ENCODE data around the gene CCNI.
"Not testable (repeated sequence)": the region's sequence is repeated elsewhere in the genome, so short reads cannot be mapped to it uniquely, and the experiment has no call there.

The CCNI gene

DNA sequence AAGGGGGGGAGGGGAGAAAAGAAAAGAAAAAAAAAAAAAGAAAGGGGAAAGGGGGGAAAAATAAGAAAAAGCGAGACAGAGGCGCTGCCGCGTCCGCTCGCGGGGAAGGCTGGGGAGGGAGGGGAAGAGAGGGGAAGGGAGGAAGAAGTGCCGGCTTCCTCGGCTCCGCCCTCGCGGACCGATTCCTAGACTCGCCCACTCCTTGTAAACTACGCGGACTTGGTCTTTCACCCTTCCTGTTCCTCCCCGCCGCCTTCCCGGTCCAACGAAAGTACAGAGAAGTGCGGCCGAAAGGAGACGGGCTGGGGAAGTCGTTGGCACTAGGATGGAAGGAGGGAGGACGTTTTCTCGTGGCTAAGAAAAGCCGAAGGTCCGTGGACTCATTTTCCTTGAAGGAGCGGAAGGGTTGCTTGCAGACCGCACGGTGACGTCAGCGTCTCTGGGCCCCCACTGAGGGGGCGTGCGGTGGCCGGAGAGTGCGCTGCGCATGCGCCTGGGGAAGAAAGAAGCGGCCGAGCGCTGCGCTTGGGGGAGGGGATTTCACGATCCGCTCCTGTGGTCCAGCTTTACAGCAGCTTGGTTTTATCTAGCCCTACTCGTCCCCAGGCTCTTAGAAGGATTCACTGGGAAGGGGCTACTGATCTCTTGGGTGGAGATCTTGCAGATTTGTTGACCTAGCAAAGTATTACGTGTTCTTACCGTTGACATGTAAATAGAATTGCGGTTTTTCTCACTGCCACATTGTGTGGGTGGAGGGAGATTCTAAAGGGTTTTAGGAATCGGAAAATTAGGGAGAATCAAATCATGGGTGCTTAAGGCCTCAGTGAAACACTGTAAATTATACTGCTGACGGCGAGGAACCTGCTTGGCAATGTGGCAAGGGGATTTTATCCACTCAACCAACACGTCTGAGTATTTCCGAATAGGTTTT lies at the start of gene CCNI:
Gene CCNI, minus strand, starts transcription at position 121 of the 931 bp plus-strand sequence. CDS start 9,627 bp downstream, outside the sequence.
- peak; percentile 87 to 88 for DNase-seq (ENCODE audit: low read depth in 2 of 2)

GRCh38 chr4:77124576-77124975 lies 48.8 kb upstream of the CCNI start:
- no peak for DNase-seq (ENCODE audit: low read depth in 2 of 2)

DNA sequence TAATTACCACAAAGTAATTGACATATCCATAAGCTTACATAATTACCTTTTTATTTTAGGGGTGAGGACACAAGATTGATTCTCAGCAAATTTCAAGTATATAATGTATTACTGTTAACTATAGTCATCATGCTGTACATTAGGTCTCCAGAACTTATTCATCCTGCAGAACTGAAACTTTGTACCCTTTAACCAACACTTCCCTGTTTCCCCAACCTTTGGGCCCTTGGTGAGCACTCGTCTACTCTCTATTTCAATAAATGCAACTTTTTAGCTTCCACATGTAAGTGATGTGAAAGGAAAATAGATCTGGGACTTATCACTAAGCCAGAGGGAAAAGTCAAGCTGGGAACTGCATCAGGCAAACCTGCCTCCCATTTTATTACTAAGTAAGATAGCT lies 47.6 kb upstream of the CCNI start:
- DNase-seq (ENCODE audit: low read depth in 2 of 2): no peak

DNA sequence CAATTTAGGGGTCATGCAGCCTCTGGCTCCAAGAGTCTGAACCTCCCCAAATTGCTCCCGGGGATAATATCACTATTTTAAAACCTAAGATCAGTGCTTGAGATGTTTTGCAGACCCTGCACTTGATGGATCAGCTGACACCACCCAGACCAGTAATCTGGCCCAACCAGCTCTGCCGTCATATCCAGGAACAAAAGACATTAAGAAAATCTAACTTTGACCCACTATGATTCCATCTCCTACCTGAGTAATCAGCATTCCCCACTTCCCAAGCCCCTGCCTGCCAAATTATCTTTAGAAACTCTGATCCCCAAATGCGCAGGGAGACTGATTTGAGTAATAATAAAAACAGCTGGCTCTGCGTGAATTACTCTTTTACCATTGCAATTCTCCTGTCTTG lies 46.9 kb upstream of the CCNI start:
- no peak for DNase-seq (ENCODE audit: low read depth in 2 of 2)

DNA sequence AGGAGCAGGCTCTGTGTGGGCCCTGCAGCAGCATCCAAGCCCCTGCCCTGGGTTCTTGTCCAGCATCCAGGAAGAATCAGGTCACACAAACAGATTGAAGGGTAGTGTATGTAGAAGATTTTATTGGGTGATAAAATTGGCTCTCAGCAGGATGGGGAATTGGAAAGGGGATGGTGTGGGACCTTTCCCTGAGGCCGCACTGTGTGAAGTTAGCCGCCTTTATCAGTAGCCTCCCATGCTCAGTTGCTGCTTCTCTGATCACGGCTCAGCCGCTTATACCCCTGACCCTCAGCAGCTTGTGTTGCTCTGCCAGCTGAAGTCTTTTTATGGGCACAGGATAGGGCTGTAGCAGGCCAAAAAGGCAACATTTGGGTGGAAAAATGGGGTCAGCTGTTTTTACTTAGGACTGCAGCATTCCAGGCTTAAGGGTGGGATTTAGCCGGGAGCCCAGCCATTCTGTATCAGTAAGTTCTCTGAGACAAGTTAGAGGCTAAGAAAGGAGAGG lies 46.0 kb upstream of the CCNI start:
- DNase-seq (ENCODE audit: low read depth in 2 of 2): no peak

DNA sequence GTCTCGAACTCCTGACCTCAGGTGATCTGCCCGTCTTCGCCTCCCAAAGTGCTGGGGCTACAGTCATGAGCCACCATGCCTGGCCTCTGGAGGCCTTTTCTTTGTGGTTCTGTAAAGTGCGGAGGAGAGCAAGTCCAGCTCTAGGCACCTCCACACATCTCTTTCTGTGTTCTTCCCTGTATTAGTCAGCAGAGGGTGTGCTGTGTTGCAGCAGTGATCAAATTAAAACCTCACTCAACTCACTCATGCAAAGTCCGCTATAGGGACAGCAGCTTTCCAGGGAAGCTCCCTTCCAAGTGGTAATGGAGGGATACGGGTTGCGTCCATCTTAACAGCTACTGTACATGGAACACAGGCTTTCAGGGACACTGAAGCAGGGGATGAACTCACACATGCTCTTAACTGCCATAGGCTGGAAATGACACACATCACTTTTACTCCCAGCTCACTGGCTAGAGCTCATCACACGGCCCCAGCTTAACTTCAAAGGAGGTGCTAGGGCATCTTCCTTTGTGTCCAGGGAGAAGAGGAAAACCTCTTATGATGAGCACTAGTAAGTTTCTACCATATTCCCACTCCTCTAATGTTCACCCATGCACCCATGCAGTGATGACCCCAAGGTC lies 45.2 kb upstream of the CCNI start:
- DNase-seq (ENCODE audit: low read depth in 2 of 2): no peak

DNA sequence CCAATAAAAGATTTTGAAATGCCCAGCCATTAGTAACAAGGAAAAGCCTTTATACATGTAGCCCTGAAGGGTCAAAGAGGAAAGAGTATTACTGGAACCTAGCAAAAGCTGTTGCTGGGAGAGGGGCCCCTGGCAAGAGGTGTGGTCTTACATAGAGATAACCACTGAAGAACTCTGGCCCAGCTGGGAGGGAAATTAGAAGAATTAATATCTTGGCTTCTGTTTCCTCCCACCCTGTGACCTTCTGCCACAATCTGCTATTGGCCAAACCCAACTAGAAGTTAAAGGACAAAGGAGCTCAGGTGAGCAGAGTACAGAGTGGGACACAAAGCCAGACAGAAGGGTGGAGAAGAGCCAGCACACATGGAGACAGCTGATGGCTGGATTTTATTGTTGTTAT lies 41.9 kb upstream of the CCNI start:
- DNase-seq (ENCODE audit: low read depth in 2 of 2): no peak

DNA sequence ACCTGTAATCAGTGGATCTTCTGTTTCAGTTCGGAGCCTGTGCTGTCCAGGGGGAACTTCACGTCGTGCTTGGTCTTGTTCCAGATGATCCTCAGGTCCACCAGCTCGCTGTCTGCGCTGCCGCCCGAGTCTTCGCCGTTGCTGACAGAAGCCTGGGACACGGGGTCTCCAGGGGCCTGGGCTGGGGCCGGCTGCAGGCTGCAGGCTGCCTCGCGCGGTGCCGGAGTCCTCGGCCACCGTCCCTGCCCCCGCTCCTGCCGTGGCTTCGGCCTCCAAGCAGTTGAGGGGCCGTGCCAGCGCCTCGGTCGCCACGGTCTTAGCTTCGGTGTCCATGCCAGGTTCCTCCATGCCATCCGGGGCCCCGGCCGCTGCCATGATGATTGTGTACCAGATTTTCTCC lies 37.3 kb upstream of the CCNI start:
- DNase-seq (ENCODE audit: low read depth in 2 of 2): no peak

GRCh38 chr4:77110730-77111129 lies 34.9 kb upstream of the CCNI start:
- no peak for DNase-seq (ENCODE audit: low read depth in 2 of 2)

DNA sequence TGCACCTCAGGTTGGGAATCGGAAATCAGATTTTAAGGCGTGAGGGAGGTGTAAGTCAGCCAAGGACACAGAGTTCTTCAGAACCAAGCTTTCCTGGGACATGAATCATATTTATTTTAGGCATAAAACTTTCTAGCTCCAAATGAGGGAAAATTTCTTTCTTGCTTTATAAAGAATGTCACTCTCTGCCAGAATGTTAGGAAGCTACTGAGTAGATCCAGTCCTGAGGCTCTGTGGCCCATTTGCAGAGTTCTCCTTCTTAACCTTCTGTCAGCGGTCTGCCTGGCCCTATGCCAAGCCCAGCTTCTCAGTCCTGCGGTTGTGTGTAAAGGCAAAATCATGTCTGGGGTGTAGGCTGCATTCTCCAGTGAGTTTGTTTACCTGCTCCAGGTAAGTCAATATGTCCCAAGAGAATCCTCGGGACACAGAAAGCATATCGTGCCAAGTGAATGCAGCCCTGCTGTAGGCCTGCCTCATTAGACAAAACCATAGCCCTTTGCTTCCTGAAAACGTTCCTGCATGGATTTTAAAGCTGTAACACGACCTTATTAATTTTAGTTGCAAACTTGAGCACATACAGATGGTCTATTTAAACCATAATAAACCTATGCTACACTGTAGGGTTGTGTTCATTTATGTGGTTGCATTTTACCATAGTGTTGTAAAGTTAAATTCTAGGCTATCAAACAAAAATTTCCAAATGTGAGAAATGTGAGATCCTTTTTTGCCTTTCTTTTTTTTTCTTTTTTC lies 29.2 kb upstream of the CCNI start:
- DNase-seq (ENCODE audit: low read depth in 2 of 2): no peak

GRCh38 chr4:77104388-77104787 lies 28.6 kb upstream of the CCNI start:
- DNase-seq (ENCODE audit: low read depth in 2 of 2): no peak

- DNase-seq (ENCODE audit: low read depth in 2 of 2): no peak
Observed at GRCh38 chr4:77100234-77100633, 24.4 kb upstream of the CCNI start.

GRCh38 chr4:77097611-77098010 lies 21.8 kb upstream of the CCNI start:
- no peak for DNase-seq (ENCODE audit: low read depth in 2 of 2)

- DNase-seq (ENCODE audit: low read depth in 2 of 2): peak; percentile 39 to 44
Observed at GRCh38 chr4:77095101-77095821, 19.5 kb upstream of the CCNI start.

DNA sequence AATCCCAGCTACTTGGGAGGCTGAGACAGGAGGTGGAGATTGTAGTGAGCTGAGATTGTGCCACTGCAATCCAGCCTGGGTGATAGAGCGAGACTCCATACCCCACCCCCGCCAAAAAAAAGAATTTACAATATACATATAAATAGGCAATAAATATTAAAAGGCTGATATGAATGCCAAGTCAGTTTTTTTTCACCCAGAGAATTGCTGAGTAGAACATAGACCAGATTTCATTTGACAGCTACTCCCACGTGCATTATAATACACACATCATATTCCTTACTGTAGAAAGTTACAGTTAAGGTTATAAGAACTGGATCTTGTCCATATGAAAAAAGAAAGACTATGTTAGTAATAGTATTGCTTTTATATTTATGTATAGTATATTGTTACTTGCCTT lies 18.7 kb upstream of the CCNI start:
- DNase-seq (ENCODE audit: low read depth in 2 of 2): no peak

GRCh38 chr4:77093401-77093800 lies 17.6 kb upstream of the CCNI start:
- no peak for DNase-seq (ENCODE audit: low read depth in 2 of 2)

GRCh38 chr4:77092975-77093374 lies 17.2 kb upstream of the CCNI start:
- DNase-seq (ENCODE audit: low read depth in 2 of 2): no peak

DNA sequence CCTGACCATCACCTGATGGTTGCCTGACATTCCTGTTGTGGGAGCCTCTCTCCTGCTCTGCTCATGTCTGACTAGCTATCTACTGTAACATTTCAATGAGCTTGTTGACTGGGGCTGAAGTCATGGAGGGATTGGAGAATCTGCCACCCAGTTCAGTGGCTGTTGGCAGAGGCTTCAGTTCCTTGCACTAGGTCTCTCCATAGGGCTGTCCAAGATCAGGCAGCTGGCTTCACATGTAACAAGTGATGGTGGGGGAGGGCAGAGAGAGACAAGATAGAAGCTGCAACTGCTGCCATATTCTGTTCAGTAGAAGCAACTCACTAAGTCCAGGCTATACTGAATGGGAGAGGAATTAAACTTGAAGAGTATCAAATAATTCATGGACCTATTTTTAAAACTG lies 14.1 kb upstream of the CCNI start:
- no peak for DNase-seq (ENCODE audit: low read depth in 2 of 2)

DNA sequence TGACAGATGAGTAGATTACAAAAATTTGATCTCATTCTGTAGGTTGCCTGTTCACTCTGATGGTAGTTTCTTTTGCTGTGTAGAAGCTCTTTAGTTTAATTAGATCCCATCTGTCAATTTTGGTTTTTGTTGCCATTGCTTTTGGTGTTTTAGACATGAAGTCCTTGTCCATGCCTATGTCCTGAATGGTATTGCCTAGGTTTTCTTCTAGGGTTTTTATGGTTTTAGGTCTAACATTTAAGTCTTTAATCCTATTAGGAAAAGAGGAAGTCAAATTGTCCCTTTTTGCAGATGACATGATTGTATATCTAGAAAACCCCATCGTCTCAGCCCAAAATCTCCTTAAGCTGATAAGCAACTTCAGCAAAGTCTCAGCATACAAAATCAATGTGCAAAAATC lies 11.2 kb upstream of the CCNI start:
- DNase-seq (ENCODE audit: low read depth in 2 of 2): not testable (repeated sequence)

DNA sequence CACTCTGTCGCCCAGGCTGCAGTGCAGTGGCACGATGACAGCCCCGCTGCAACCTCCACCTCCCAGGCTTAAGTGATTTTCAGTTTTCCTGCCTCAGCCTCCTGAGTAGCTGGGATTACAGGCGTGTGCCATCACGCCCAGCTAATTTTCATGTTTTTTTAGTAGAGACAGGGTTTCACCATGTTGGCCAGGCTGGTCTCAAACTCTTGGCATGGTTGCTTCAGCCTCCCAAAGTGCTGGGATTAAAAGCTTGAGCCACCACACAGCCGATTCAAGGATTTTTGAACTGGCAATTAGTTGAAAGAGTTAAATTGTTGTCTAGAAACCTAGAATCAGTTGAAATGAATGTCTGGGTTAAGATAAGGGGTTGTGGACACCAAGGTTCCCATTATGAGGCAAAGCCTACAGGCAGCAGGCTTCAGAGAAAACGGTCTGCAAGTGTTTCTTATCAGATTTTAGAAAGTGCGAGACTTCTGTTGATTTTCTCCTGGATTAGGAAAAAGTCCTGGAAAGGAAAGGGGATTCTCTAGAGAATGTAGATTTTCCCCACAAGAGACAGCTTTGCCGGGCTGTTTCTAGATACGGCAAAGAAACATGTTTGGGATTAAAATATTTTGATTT lies 8.3 kb upstream of the CCNI start:
- DNase-seq (ENCODE audit: low read depth in 2 of 2): no peak

All from stimulated activated CD8-positive, alpha-beta memory T cell treated with anti-CD3 and anti-CD28 coated beads, Interleukin-15, amount 100 ng/mL, for 48 hours (primary cell).